ENCODE data around the gene CST7.

The CST7 gene

DNA sequence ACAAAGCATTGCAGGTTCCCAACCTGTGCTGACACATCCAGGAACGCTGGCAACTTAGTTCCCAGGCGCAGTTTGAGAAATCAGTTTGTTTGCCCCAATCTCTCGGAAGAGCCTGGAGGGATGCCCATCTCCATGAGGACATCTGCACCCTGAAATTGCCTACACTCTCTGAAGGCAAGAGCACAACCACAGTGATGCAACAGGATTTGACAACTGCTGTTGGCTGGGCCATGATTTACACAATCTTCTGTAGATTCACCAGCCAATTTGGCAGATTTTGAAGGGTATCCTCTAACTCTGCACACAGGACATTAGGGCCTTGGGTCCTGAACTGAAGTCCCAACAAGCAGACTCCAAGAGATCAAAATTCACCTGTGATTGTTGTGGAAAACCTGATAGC lies 40.1 kb downstream of the CST7 start:
- H3K27ac ChIP-seq, result no peak overlapping the region
- no peaks in the 10 kb centered on the region for H3K9me3 ChIP-seq (ENCODE audit: severe bottlenecking)
- TF ChIP-seq, protein P1, sequence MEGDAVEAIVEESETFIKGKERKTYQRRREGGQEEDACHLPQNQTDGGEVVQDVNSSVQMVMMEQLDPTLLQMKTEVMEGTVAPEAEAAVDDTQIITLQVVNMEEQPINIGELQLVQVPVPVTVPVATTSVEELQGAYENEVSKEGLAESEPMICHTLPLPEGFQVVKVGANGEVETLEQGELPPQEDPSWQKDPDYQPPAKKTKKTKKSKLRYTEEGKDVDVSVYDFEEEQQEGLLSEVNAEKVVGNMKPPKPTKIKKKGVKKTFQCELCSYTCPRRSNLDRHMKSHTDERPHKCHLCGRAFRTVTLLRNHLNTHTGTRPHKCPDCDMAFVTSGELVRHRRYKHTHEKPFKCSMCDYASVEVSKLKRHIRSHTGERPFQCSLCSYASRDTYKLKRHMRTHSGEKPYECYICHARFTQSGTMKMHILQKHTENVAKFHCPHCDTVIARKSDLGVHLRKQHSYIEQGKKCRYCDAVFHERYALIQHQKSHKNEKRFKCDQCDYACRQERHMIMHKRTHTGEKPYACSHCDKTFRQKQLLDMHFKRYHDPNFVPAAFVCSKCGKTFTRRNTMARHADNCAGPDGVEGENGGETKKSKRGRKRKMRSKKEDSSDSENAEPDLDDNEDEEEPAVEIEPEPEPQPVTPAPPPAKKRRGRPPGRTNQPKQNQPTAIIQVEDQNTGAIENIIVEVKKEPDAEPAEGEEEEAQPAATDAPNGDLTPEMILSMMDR (IDR thresholded peaks at IDR 0.05; ENCODE audit: low read depth, low read length), result no peak
- peaks cover 20% of the 10 kb centered on the region for H3K36me3 ChIP-seq
- H3K4me3 ChIP-seq (ENCODE audit: low read depth, low read length), result no peak overlapping the region
- DNase-seq, result no peak
- H3K27me3 ChIP-seq (ENCODE audit: insufficient read depth, low read depth, severe bottlenecking), result no peaks in the 10 kb centered on the region

DNA sequence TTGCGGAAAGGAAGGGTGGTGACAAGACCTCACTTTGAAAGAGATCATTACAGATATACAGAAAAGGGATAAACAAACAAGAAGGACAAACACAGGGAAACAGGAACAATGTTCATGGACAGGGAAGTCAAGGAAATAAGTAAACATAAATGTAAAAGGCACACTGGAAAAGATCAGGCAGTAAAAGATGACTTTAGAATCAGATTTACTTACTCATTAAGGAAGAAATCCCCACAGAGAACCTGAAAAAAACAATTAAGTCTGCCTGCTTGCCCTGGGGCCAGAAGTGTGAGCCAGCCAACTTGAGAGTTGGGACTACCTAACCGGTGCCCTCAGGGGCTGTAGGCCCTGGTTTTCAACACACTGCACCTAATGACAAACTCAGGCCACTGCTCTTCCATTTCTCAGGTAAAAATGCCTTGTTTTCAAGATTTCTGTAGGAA lies 41.8 kb downstream of the CST7 start:
- Histone ChIP-seq H3K4me3 (ENCODE audit: low read depth, low read length) (no peak overlapping the region), H3K27me3 (ENCODE audit: insufficient read depth, low read depth, severe bottlenecking) (no peaks in the 10 kb centered on the region)

DNA sequence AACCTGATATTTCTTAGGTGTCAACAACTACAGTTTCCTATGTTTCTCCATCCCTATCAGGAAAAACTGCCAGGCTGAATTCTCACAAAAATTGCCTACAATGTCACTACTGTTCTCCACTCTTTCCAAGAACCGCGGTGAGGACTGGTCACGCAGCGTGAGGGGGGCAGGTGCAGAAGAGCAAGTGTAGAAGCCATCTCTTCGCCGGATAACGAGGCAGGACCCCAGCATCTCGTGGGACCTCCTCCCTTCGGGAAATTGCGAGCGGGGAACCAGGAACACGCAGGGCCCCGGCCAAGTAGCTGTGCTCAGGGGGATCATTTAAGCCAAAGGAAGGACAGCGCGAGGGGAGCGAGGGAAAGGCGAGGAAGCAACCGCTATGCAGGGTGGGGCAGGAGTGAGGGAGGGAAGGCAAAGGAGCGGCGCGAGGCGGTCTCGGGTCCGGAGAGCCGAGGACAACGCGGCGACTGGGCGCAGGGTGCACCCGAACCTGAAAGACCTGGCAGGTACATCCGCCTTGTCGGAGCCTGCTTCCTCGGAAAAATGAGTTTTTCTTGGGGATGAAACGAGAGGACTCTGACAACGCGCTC lies 42.9 kb downstream of the CST7 start:
- H3K27me3 ChIP-seq (ENCODE audit: insufficient read depth, low read depth, severe bottlenecking), result no peaks in the 10 kb centered on the region
- TF ChIP-seq, protein P1 (IDR thresholded peaks at IDR 0.05; ENCODE audit: low read depth, low read length), result no peak
- DNase-seq, result peak; percentile 24
- peaks cover 17% of the 10 kb centered on the region for H3K36me3 ChIP-seq
- no peaks in the 10 kb centered on the region for H3K9me3 ChIP-seq (ENCODE audit: severe bottlenecking)
- H3K27ac ChIP-seq, result peak overlapping the region; percentile 81
- peak overlapping the region; percentile 78 for H3K4me3 ChIP-seq (ENCODE audit: low read depth, low read length)

More for the DNA sequence above, 41.8 kb downstream of the CST7 start:
- H3K27ac ChIP-seq, result no peak overlapping the region
- H3K36me3 ChIP-seq, result peaks cover 17% of the 10 kb centered on the region
- TF ChIP-seq, protein P1 (IDR thresholded peaks at IDR 0.05; ENCODE audit: low read depth, low read length), result no peak
- H3K9me3 ChIP-seq (ENCODE audit: severe bottlenecking), result no peaks in the 10 kb centered on the region
- no peak for DNase-seq

DNA sequence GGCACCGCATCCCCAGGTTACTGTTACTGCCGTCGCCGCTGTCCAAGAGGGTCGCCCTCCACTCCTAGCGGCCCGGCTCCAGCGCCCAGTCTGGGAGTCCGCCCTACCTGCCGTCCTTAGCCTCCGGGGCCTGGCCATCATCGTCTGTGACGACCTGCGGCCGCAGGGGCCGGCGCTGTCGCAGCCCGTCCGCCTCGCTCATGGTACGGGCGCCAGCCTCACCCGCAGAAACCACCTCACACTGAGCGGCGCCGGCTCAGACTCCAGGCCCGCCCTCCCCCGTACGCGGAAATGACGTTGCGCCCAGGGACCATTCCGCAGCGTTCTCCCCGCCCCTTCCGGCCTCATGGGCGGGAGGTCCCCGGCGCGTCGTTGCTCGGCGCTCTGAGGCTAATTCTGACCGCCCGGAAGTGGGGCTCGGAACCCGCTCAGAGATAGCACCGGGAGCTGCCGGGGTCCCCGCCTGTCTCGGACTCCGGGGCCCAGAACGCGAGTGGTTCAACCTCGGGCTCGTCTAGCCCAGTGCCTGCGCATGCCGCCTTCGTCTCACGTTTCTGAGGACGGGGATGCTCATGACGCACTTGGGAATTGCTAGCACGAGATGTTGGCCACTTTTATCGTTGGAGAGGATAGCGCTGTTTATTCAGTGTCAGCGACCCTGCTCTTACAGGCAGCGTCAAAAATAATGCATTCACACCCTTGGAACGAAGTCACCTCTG lies 43.6 kb downstream of the CST7 start, which contains the start of gene APMAP:
TSS of gene APMAP (minus strand) at position 265 of the 719 bp plus-strand sequence. CDS start at position 202, 63 bp downstream.
- H3K27me3 ChIP-seq (ENCODE audit: insufficient read depth, low read depth, severe bottlenecking), result no peaks in the 10 kb centered on the region
- TF ChIP-seq, protein P1 (IDR thresholded peaks at IDR 0.05; ENCODE audit: low read depth, low read length), result no peak
- H3K9me3 ChIP-seq (ENCODE audit: severe bottlenecking), result no peaks in the 10 kb centered on the region
- peak within 1 kb of the TSS; percentile 81 for H3K27ac ChIP-seq
- H3K36me3 ChIP-seq, result peaks cover 17% of the 10 kb centered on the region
- H3K4me3 ChIP-seq (ENCODE audit: low read depth, low read length), result peak within 1 kb of the TSS; percentile 78
- DNase-seq, result peak; percentile 94

DNA sequence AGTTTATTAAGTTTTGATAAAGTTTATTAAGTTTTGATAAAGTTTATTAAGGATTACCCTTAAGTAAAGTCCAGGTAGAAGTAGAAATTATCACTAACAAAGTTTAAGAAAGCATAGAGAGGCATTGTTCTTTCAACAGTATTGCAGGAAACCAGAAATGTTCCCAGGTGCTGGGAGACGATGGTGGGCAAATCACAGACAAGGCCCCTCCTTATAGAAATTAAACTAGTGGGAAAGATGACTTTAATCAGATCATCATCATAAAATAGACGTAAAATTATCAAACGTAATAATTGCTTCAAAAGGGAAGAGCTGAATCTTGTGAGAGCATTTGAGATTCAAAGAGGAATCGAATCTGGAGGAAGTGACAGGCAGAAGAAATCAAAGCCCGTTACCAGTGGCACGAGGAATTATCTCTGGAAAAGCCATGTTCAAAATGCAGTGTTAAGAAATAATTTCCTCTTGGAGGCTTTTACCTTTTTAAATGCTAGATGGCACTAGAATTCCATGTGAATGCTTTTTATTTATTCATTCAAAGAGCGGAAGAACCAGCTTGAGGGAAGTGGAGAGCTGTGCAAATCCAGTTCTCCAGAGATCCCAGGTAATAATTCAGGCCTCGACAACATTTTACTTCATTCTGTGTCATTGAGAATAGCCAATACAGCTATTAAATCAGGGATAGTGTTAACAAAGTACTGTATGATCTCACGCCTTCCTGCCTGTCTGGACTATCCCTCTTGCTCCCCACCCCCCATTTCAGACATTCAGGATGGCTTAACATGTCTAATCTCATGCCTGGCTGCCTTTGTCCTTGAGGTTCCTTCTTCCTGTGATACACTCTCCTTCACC lies 44.5 kb downstream of the CST7 start:
- H3K27ac ChIP-seq, result peak overlapping the region; percentile 81
- H3K27me3 ChIP-seq (ENCODE audit: insufficient read depth, low read depth, severe bottlenecking), result no peaks in the 10 kb centered on the region
- peak overlapping the region; percentile 78 for H3K4me3 ChIP-seq (ENCODE audit: low read depth, low read length)
- H3K36me3 ChIP-seq, result peaks cover 17% of the 10 kb centered on the region
- no peaks in the 10 kb centered on the region for H3K9me3 ChIP-seq (ENCODE audit: severe bottlenecking)
- TF ChIP-seq, protein P1 (IDR thresholded peaks at IDR 0.05; ENCODE audit: low read depth, low read length), result no peak
- DNase-seq, result peak; percentile 59

All from WERI-Rb-1 (cell line).